Liver (tissue), 9 donors: ENCODE results near the gene RASD2. TPM values are rescaled to one million over a fixed set of nuclear protein-coding genes. Genes with fewer than 3 reads are reported as not detected.

Source experiments
- DNase-seq: peaks from one replicate; pipeline ENCODE4 v3.0.0-alpha.2; 2017; ENCODE audit warnings: low spot score
- H3K27ac ChIP-seq, 2 donors: one replicate each; pipeline ENCODE4 v1.7.0; 2013; ENCODE audit warnings: inconsistent platforms in 2 of 2, low read length in 2 of 2, control low read depth in 1 of 2, low read depth in 1 of 2, mild to moderate bottlenecking in 1 of 2
- H3K27me3 ChIP-seq, 4 donors: one replicate each; pipeline versions ENCODE4 v1.6.1 to v1.7.0; 2013; ENCODE audit warnings: low read length in 3 of 4, inconsistent platforms in 1 of 4, mild to moderate bottlenecking in 1 of 4, moderate library complexity in 1 of 4; ENCODE audit not compliant: control insufficient read depth in 4 of 4, insufficient read depth in 4 of 4
- H3K36me3 ChIP-seq, 4 donors: one replicate each; pipeline versions ENCODE4 v1.6.1 to v1.7.0; 2013; ENCODE audit warnings: low read length in 3 of 4, mild to moderate bottlenecking in 3 of 4, low read depth in 1 of 4, moderate library complexity in 1 of 4; ENCODE audit not compliant: control insufficient read depth in 4 of 4, insufficient read depth in 3 of 4
- H3K4me1 ChIP-seq, 4 donors: one replicate each; pipeline versions ENCODE4 v1.6.1 to v1.7.0; 2013; ENCODE audit warnings: low read length in 3 of 4, mild to moderate bottlenecking in 3 of 4, moderate library complexity in 1 of 4; ENCODE audit not compliant: control insufficient read depth in 4 of 4, insufficient read depth in 4 of 4
- H3K4me3 ChIP-seq, 3 donors: one replicate each; pipeline versions ENCODE4 v1.6.1 to v1.7.0; 2013; ENCODE audit warnings: low read length in 3 of 3, control low read depth in 1 of 3, low read depth in 1 of 3, mild to moderate bottlenecking in 1 of 3
- H3K9ac ChIP-seq, 2 donors: one replicate each; pipeline ENCODE4 v1.7.0; 2013; ENCODE audit warnings: low read length in 2 of 2, mild to moderate bottlenecking in 2 of 2, moderate library complexity in 2 of 2, control low read depth in 1 of 2, low read depth in 1 of 2
- H3K9me3 ChIP-seq, 4 donors: one replicate each; pipeline versions ENCODE4 v1.6.1 to v1.7.0; 2013; ENCODE audit warnings: low read length in 3 of 4; ENCODE audit not compliant: control insufficient read depth in 4 of 4
- ATF3 ChIP-seq: IDR thresholded peaks from 2 replicates; pipeline ENCODE4 v1.6.1; 2016; ENCODE audit warnings: antibody characterized with exemption
- CTCF ChIP-seq: fragments of 150-350 bp; IDR thresholded peaks from 2 replicates; pipeline ENCODE4 v1.5.1; 2017; ENCODE audit warnings: improper control_type of control experiment, low read depth, low read length; ENCODE audit not compliant: missing input control
- EGR1 ChIP-seq, 2 donors: IDR thresholded peaks; 2 replicates each; pipeline ENCODE4 v1.6.1; 2016 to 2018; ENCODE audit warnings: antibody characterized with exemption in 2 of 2, low read depth in 2 of 2
- FOXA1 ChIP-seq: IDR thresholded peaks from 2 replicates; pipeline ENCODE4 v1.6.1; 2016; ENCODE audit warnings: antibody characterized with exemption
- FOXA2 ChIP-seq: IDR thresholded peaks from 2 replicates; pipeline ENCODE4 v1.6.1; 2016; ENCODE audit warnings: antibody characterized with exemption
- GABPA ChIP-seq, 2 donors: IDR thresholded peaks in 1 of 2; conservative IDR thresholded peaks in 1 of 2; 2 replicates each; pipeline ENCODE4 v1.6.1; 2016; ENCODE audit warnings: antibody characterized with exemption in 2 of 2, mild to moderate bottlenecking in 1 of 2, moderate library complexity in 1 of 2
- HNF4A ChIP-seq, 2 donors: conservative IDR thresholded peaks; 2 replicates each; pipeline ENCODE4 v1.6.1; 2016; ENCODE audit warnings: antibody characterized with exemption in 2 of 2, mild to moderate bottlenecking in 2 of 2
- HNF4G ChIP-seq: IDR thresholded peaks from 2 replicates; pipeline ENCODE4 v1.6.1; 2016; ENCODE audit warnings: antibody characterized with exemption
- JUND ChIP-seq, 2 donors: IDR thresholded peaks; 2 replicates each; pipeline ENCODE4 v1.6.1; 2016; ENCODE audit warnings: antibody characterized with exemption in 2 of 2
- MAX ChIP-seq: IDR thresholded peaks from 2 replicates; pipeline ENCODE4 v1.6.1; 2016; ENCODE audit warnings: antibody characterized with exemption
- NR2F2 ChIP-seq: IDR thresholded peaks from 2 replicates; pipeline ENCODE4 v1.6.1; 2016; ENCODE audit warnings: antibody characterized with exemption
- RAD21 ChIP-seq, 2 donors: IDR thresholded peaks; 2 replicates each; pipeline ENCODE4 v1.6.1; 2016; ENCODE audit warnings: antibody characterized with exemption in 2 of 2, mild to moderate bottlenecking in 2 of 2
- REST ChIP-seq: IDR thresholded peaks from 2 replicates; pipeline ENCODE4 v1.6.1; 2016; ENCODE audit warnings: antibody characterized with exemption, mild to moderate bottlenecking
- RXRA ChIP-seq, 2 donors: IDR thresholded peaks; 2 replicates each; pipeline ENCODE4 v1.6.1; 2017 to 2018; ENCODE audit warnings: antibody characterized with exemption in 2 of 2, mild to moderate bottlenecking in 1 of 2
- SP1 ChIP-seq: IDR thresholded peaks from 2 replicates; pipeline ENCODE4 v1.6.1; 2018; ENCODE audit warnings: antibody characterized with exemption, mild to moderate bottlenecking
- TAF1 ChIP-seq: conservative IDR thresholded peaks from 2 replicates; pipeline ENCODE4 v1.6.1; 2016; ENCODE audit warnings: antibody characterized with exemption, mild to moderate bottlenecking
- ZBTB33 ChIP-seq: IDR thresholded peaks from 2 replicates; pipeline ENCODE4 v1.6.1; 2016; ENCODE audit warnings: antibody characterized with exemption
- WGBS: extraction: QIAGEN DNeasy Blood & Tissue Kit; methylation state at CpG from one replicate; pipeline ENCODE4 v1.1.7; 2013; 5-methylcytosine and 5-hydroxymethylcytosine counted together
- polyA plus RNA-seq, 2 donors: library from polyadenylated mRNA; stranded (reverse) in 1 of 2; unstranded in 1 of 2; fragments of 200-250 nt in 1 of 2; fragments of >200 nt in 1 of 2; fragmentation: Nextera tagmentation in 1 of 2; extraction: Ambion mirVana in 1 of 2; gene quantifications; one replicate each; pipeline versions ENCODE4 v1.2.1 to v1.2.3, GENCODE V29; 2013 to 2015
- total RNA-seq, 2 donors: library from RNA; depleted of rRNA; stranded (reverse); fragments of >200 nt; gene quantifications; one replicate each; pipeline ENCODE4 v1.2.3, GENCODE V29; 2014
- donor health status: healthy.
- donor health status: healthy.
- donor health status: healthy.
- donor health status: healthy.
- donor health status: healthy.

RASD2 gene
- total and polyA plus RNA-seq, 4 donors = under 0.01 to 0.05 TPM; not detected in 2

GRCh38 chr22:35523167-35523947, 17.3 kb upstream of the RASD2 start:
- Histone ChIP-seq H3K4me1 (no peaks in the 10 kb centered on the region), H3K9me3 (no peaks in the 10 kb centered on the region), H3K27ac (no peak overlapping the region), H3K36me3 (no peaks in the 10 kb centered on the region), H3K27me3 (peaks cover 0 to 6% (median 0%) of the 10 kb centered on the region in 4 donors), H3K4me3 (no peak overlapping the region), H3K9ac (no peak overlapping the region)
- TF ChIP-seq GABPA (IDR thresholded peaks at IDR 0.05 in 1 of 2, conservative IDR thresholded peaks at IDR 0.05 in 1 of 2) (no peak), ATF3 (no peak), EGR1 (IDR thresholded peaks at IDR 0.05; ENCODE audit: low read depth in 2 of 2) (no peak), TAF1 (no peak), MAX (no peak), RAD21 (IDR thresholded peaks at IDR 0.05) (no peak), HNF4A (conservative IDR thresholded peaks at IDR 0.05) (no peak), HNF4G (no peak), REST (no peak), FOXA2 (no peak), SP1 (no peak), RXRA (IDR thresholded peaks at IDR 0.05) (no peak), FOXA1 (no peak), NR2F2 (no peak), JUND (IDR thresholded peaks at IDR 0.05) (no peak), CTCF (no peak)
- no peak for DNase-seq
- WGBS = 69% methylated on average over 17 of the region's 17 CpGs

- Histone ChIP-seq H3K9me3 (no peaks in the 10 kb centered on the region), H3K9ac (no peak overlapping the region), H3K36me3 (no peaks in the 10 kb centered on the region), H3K4me1 (no peaks in the 10 kb centered on the region), H3K27ac (no peak overlapping the region), H3K4me3 (no peak overlapping the region), H3K27me3 (peaks cover 0 to 6% (median 0%) of the 10 kb centered on the region in 4 donors)
- no peak for DNase-seq
- 71% methylated on average over 14 of the region's 14 CpGs for WGBS
- no peak for TF ChIP-seq RAD21 (IDR thresholded peaks at IDR 0.05)
- TF ChIP-seq REST = no peak
- TF ChIP-seq ZBTB33 = no peak
- no peak for TF ChIP-seq NR2F2
- TF ChIP-seq MAX = no peak
Measured at GRCh38 chr22:35524966-35525686, 15.5 kb upstream of the RASD2 start.
